GM23338 (cell line): ENCODE measurements around the gene PID1. TPM values are rescaled to one million over a fixed set of nuclear protein-coding genes. Genes with fewer than 3 reads are reported as not detected.

Experiments
- ATAC-seq: fragments of 200-7000 bp; cut with Tn5 transposase; 3 replicates; pipeline ENCODE4 v1.9.1; 2020
- DNase-seq: peaks from one replicate; pipeline ENCODE4 v3.0.0-alpha.2; 2015; ENCODE audit warnings: low spot score
- H2AFZ ChIP-seq: fragments of 200-600 bp; sonication (generic); 2 replicates; pipeline ENCODE4 v1.8.0; 2016; ENCODE audit warnings: antibody characterized with exemption, mild to moderate bottlenecking, moderate library complexity
- H3F3A ChIP-seq: fragments of 200-600 bp; sonication (generic); replicated peaks from 2 replicates; pipeline ENCODE4 v1.8.0; 2017; ENCODE audit warnings: antibody characterized with exemption, mixed run types, low read depth
- H3K27ac ChIP-seq: fragments of 200-600 bp; sonication (generic); 2 replicates; pipeline ENCODE4 v1.6.1; 2016; ENCODE audit warnings: low read depth
- H3K27me3 ChIP-seq: fragments of 200-600 bp; sonication (generic); 2 replicates; pipeline ENCODE4 v1.8.0; 2016; ENCODE audit warnings: mild to moderate bottlenecking, mixed run types, moderate library complexity; ENCODE audit not compliant: insufficient read depth
- H3K36me3 ChIP-seq: fragments of 200-600 bp; sonication (generic); 2 replicates; pipeline ENCODE4 v1.8.0; 2016; ENCODE audit warnings: mild to moderate bottlenecking; ENCODE audit not compliant: insufficient read depth
- H3K4me1 ChIP-seq: fragments of 200-600 bp; sonication (generic); 2 replicates; pipeline ENCODE4 v1.8.0; 2016; ENCODE audit warnings: mild to moderate bottlenecking, moderate library complexity; ENCODE audit not compliant: insufficient read depth
- H3K4me2 ChIP-seq: fragments of 200-600 bp; sonication (generic); 2 replicates; pipeline ENCODE4 v1.7.1; 2017; ENCODE audit warnings: mixed run types
- H3K4me3 ChIP-seq: fragments of 200-600 bp; sonication (generic); 2 replicates; pipeline ENCODE4 v1.6.1; 2016; ENCODE audit warnings: mixed run types
- H3K79me2 ChIP-seq: fragments of 200-600 bp; sonication (generic); replicated peaks from 2 replicates; pipeline ENCODE4 v1.8.0; 2017; ENCODE audit warnings: mild to moderate bottlenecking; ENCODE audit not compliant: insufficient read depth
- H3K9me2 ChIP-seq: fragments of 200-600 bp; sonication (generic); 2 replicates; pipeline ENCODE4 v1.8.0; 2017; ENCODE audit not compliant: insufficient read depth
- H4K20me1 ChIP-seq: fragments of 200-600 bp; sonication (generic); replicated peaks from 2 replicates; pipeline ENCODE4 v1.8.0; 2017; ENCODE audit warnings: mild to moderate bottlenecking; ENCODE audit not compliant: insufficient read depth
- H3K27ac Mint-ChIP-seq: 2 replicates; pipeline ENCODE4 v1.8.0; 2020; ENCODE audit warnings: inconsistent platforms, mild to moderate bottlenecking, moderate library complexity, mixed read lengths
- H3K27me3 Mint-ChIP-seq: 3 replicates; pipeline ENCODE4 v1.8.0; 2022; ENCODE audit warnings: low read depth, mild to moderate bottlenecking, moderate library complexity, mixed read lengths, inconsistent platforms; ENCODE audit not compliant: insufficient read depth, poor library complexity
- H3K36me3 Mint-ChIP-seq: 3 replicates; pipeline ENCODE4 v1.8.0; 2021; ENCODE audit warnings: low read depth, mild to moderate bottlenecking, inconsistent platforms, moderate library complexity, mixed read lengths
- H3K4me1 Mint-ChIP-seq: 3 replicates; pipeline ENCODE4 v1.8.0; 2020; ENCODE audit warnings: mild to moderate bottlenecking, inconsistent platforms, mixed read lengths
- H3K4me3 Mint-ChIP-seq: 3 replicates; pipeline ENCODE4 v1.8.0; 2021; ENCODE audit warnings: moderate library complexity, mild to moderate bottlenecking, inconsistent platforms, mixed read lengths
- H3K9me3 Mint-ChIP-seq: 3 replicates; pipeline ENCODE4 v1.8.0; 2020; ENCODE audit warnings: moderate library complexity, mild to moderate bottlenecking, inconsistent platforms, mixed read lengths
- ETS1 ChIP-seq: IDR thresholded peaks from 2 replicates; pipeline ENCODE4 v1.6.1; 2016; ENCODE audit warnings: antibody characterized with exemption
- EZH2 ChIP-seq: fragments of 200-600 bp; sonication (generic); IDR thresholded peaks from one replicate; pipeline ENCODE4 v1.8.0; 2017; ENCODE audit warnings: antibody characterized with exemption, mild to moderate bottlenecking, low read depth; ENCODE audit not compliant: unreplicated experiment
- EZH2phosphoT487 ChIP-seq: fragments of 200-600 bp; sonication (generic); IDR thresholded peaks from one replicate; pipeline ENCODE4 v1.8.1; 2018; ENCODE audit warnings: antibody characterized with exemption; ENCODE audit not compliant: unreplicated experiment
- JUNB ChIP-seq: IDR thresholded peaks from one replicate; pipeline ENCODE4 v1.6.1; 2016; ENCODE audit warnings: antibody characterized with exemption; ENCODE audit not compliant: unreplicated experiment
- NANOG ChIP-seq: IDR thresholded peaks from 2 replicates; pipeline ENCODE4 v1.6.1; 2016; ENCODE audit warnings: antibody characterized with exemption, borderline replicate concordance
- POLR2AphosphoS5 ChIP-seq: IDR thresholded peaks from 2 replicates; pipeline ENCODE4 v1.6.1; 2016; ENCODE audit warnings: antibody characterized with exemption, low read depth
- STAT1 ChIP-seq: IDR thresholded peaks from one replicate; pipeline ENCODE4 v1.6.1; 2016; ENCODE audit warnings: antibody characterized with exemption; ENCODE audit not compliant: unreplicated experiment
- ZNF114 ChIP-seq: fragments of 250-450 bp; sonication (Bioruptor Pico); IDR thresholded peaks from 2 replicates; pipeline ENCODE4 v1.5.0; 2020; ENCODE audit warnings: mild to moderate bottlenecking, moderate library complexity
- ZNF331 ChIP-seq: fragments of 250-450 bp; sonication (Bioruptor Pico); IDR thresholded peaks from 2 replicates; pipeline ENCODE4 v1.5.0; 2020; ENCODE audit warnings: low read depth, mild to moderate bottlenecking, moderate library complexity
- polyA plus RNA-seq: library from polyadenylated mRNA; unstranded; fragments of >200 nt; fragmentation: Nextera tagmentation; extraction: Ambion mirVana; gene quantifications from 2 replicates; pipeline ENCODE4 v1.2.1, GENCODE V29; 2016
- total RNA-seq: library from RNA; depleted of rRNA; stranded (reverse); fragments of >200 nt; shearing (Covaris generic); gene quantifications from 2 replicates; pipeline ENCODE4 v1.2.3, GENCODE V29; 2014
- TF ChIP-seq, protein P1 (sequence below): fragments of 250-450 bp; sonication (Bioruptor Pico); IDR thresholded peaks from 2 replicates; pipeline ENCODE4 v1.5.0; 2020; ENCODE audit warnings: mild to moderate bottlenecking, moderate library complexity
- TF ChIP-seq, protein P2 (sequence below): IDR thresholded peaks from one replicate; pipeline ENCODE4 v1.6.1; 2018; ENCODE audit warnings: antibody characterized with exemption; ENCODE audit not compliant: unreplicated experiment

The PID1 gene
- total and polyA plus RNA-seq, 2 experiments from 2014 or later = 1.7 to 2.4 TPM

- H2AFZ ChIP-seq = no peak overlapping the region
- H3K9me2 ChIP-seq = no peaks in the 10 kb centered on the region
- H3K27me3 Mint-ChIP-seq = no peaks in the 10 kb centered on the region
- TF ChIP-seq ZNF331 = no peak
- H3F3A ChIP-seq = no peaks in the 10 kb centered on the region
- no peaks in the 10 kb centered on the region for H3K9me3 Mint-ChIP-seq
- H3K4me1 Mint-ChIP-seq = no peaks in the 10 kb centered on the region
- no peaks in the 10 kb centered on the region for H3K36me3 ChIP-seq
- ATAC-seq = no peak
- no peak overlapping the region for H3K27ac ChIP-seq
- H3K36me3 Mint-ChIP-seq = no peaks in the 10 kb centered on the region
- no peak for DNase-seq
- no peaks in the 10 kb centered on the region for H4K20me1 ChIP-seq
- no peak overlapping the region for H3K4me3 ChIP-seq
- H3K4me2 ChIP-seq = no peak overlapping the region
- H3K27me3 ChIP-seq = no peaks in the 10 kb centered on the region
- no peaks in the 10 kb centered on the region for H3K79me2 ChIP-seq
- no peaks in the 10 kb centered on the region for H3K4me1 ChIP-seq
- no peak overlapping the region for H3K4me3 Mint-ChIP-seq
- H3K27ac Mint-ChIP-seq = no peak overlapping the region
Measured at GRCh38 chr2:229196448-229196847, 74.6 kb downstream of the PID1 start.

GRCh38 chr2:229195346-229195947 is 75.6 kb downstream of the PID1 start:
- Histone ChIP-seq H3K79me2 (no peaks in the 10 kb centered on the region), H3K4me1 (no peaks in the 10 kb centered on the region), H3K9me2 (no peaks in the 10 kb centered on the region), H3K27me3 (no peaks in the 10 kb centered on the region), H2AFZ (no peak overlapping the region), H3K27ac (no peak overlapping the region), H4K20me1 (no peaks in the 10 kb centered on the region), H3K4me3 (no peak overlapping the region), H3K36me3 (no peaks in the 10 kb centered on the region), H3K4me2 (no peak overlapping the region), H3F3A (no peaks in the 10 kb centered on the region)
- TF ChIP-seq EZH2 (no peak), POLR2AphosphoS5 (no peak), ZNF331 (no peak), ZNF114 (no peak), JUNB (no peak), NANOG (no peak), STAT1 (no peak), EZH2phosphoT487 (no peak), ETS1 (no peak)
- TF ChIP-seq, protein P1, sequence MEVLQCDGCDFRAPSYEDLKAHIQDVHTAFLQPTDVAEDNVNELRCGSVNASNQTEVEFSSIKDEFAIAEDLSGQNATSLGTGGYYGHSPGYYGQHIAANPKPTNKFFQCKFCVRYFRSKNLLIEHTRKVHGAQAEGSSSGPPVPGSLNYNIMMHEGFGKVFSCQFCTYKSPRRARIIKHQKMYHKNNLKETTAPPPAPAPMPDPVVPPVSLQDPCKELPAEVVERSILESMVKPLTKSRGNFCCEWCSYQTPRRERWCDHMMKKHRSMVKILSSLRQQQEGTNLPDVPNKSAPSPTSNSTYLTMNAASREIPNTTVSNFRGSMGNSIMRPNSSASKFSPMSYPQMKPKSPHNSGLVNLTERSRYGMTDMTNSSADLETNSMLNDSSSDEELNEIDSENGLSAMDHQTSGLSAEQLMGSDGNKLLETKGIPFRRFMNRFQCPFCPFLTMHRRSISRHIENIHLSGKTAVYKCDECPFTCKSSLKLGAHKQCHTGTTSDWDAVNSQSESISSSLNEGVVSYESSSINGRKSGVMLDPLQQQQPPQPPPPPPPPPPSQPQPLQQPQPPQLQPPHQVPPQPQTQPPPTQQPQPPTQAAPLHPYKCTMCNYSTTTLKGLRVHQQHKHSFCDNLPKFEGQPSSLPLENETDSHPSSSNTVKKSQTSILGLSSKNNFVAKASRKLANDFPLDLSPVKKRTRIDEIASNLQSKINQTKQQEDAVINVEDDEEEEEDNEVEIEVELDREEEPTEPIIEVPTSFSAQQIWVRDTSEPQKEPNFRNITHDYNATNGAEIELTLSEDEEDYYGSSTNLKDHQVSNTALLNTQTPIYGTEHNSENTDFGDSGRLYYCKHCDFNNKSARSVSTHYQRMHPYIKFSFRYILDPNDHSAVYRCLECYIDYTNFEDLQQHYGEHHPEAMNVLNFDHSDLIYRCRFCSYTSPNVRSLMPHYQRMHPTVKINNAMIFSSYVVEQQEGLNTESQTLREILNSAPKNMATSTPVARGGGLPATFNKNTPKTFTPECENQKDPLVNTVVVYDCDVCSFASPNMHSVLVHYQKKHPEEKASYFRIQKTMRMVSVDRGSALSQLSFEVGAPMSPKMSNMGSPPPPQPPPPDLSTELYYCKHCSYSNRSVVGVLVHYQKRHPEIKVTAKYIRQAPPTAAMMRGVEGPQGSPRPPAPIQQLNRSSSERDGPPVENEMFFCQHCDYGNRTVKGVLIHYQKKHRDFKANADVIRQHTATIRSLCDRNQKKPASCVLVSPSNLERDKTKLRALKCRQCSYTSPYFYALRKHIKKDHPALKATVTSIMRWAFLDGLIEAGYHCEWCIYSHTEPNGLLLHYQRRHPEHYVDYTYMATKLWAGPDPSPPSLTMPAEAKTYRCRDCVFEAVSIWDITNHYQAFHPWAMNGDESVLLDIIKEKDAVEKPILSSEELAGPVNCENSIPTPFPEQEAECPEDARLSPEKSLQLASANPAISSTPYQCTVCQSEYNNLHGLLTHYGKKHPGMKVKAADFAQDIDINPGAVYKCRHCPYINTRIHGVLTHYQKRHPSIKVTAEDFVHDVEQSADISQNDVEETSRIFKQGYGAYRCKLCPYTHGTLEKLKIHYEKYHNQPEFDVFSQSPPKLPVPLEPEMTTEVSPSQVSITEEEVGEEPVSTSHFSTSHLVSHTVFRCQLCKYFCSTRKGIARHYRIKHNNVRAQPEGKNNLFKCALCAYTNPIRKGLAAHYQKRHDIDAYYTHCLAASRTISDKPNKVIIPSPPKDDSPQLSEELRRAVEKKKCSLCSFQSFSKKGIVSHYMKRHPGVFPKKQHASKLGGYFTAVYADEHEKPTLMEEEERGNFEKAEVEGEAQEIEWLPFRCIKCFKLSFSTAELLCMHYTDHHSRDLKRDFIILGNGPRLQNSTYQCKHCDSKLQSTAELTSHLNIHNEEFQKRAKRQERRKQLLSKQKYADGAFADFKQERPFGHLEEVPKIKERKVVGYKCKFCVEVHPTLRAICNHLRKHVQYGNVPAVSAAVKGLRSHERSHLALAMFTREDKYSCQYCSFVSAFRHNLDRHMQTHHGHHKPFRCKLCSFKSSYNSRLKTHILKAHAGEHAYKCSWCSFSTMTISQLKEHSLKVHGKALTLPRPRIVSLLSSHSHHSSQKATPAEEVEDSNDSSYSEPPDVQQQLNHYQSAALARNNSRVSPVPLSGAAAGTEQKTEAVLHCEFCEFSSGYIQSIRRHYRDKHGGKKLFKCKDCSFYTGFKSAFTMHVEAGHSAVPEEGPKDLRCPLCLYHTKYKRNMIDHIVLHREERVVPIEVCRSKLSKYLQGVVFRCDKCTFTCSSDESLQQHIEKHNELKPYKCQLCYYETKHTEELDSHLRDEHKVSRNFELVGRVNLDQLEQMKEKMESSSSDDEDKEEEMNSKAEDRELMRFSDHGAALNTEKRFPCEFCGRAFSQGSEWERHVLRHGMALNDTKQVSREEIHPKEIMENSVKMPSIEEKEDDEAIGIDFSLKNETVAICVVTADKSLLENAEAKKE (CRISPR knock-in tag) = no peak
- TF ChIP-seq, protein P2, sequence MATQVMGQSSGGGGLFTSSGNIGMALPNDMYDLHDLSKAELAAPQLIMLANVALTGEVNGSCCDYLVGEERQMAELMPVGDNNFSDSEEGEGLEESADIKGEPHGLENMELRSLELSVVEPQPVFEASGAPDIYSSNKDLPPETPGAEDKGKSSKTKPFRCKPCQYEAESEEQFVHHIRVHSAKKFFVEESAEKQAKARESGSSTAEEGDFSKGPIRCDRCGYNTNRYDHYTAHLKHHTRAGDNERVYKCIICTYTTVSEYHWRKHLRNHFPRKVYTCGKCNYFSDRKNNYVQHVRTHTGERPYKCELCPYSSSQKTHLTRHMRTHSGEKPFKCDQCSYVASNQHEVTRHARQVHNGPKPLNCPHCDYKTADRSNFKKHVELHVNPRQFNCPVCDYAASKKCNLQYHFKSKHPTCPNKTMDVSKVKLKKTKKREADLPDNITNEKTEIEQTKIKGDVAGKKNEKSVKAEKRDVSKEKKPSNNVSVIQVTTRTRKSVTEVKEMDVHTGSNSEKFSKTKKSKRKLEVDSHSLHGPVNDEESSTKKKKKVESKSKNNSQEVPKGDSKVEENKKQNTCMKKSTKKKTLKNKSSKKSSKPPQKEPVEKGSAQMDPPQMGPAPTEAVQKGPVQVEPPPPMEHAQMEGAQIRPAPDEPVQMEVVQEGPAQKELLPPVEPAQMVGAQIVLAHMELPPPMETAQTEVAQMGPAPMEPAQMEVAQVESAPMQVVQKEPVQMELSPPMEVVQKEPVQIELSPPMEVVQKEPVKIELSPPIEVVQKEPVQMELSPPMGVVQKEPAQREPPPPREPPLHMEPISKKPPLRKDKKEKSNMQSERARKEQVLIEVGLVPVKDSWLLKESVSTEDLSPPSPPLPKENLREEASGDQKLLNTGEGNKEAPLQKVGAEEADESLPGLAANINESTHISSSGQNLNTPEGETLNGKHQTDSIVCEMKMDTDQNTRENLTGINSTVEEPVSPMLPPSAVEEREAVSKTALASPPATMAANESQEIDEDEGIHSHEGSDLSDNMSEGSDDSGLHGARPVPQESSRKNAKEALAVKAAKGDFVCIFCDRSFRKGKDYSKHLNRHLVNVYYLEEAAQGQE = no peak
- Mint-ChIP-seq H3K36me3 (no peaks in the 10 kb centered on the region), H3K4me1 (no peaks in the 10 kb centered on the region), H3K9me3 (no peaks in the 10 kb centered on the region), H3K4me3 (no peak overlapping the region), H3K27ac (no peak overlapping the region), H3K27me3 (peaks cover 3% of the 10 kb centered on the region)
- ATAC-seq = no peak
- DNase-seq = no peak
